HepG2 (cell line): ENCODE data around the gene NRAS. TPM values are rescaled to one million over a fixed set of nuclear protein-coding genes. Genes with fewer than 3 reads are reported as not detected.

Source experiments
- ATAC-seq: fragments of 200-7000 bp; cut with Tn5 transposase; 3 replicates; pipeline ENCODE4 v1.9.1; 2020; ENCODE audit warnings: mild to moderate bottlenecking, moderate library complexity
- BruUV-seq: library from RNA; stranded (reverse); fragments of 400-500 nt; replicated peaks from 2 replicates; lab custom pipeline; 2021; lab: Mats Ljungman, UMichigan
- CTCF ChIA-PET: fragments of 300-600 bp; formaldehyde crosslinking; extraction: SDS; loops from one replicate; lab custom pipeline; 2021; ENCODE audit warnings: low total read pairs, inconsistent platforms, low intra/inter-chr PET ratio; lab: Yijun Ruan, JAX
- POLR2A ChIA-PET: fragments of 350-600 bp; sonication (Branson Sonifier 250); formaldehyde crosslinking; loops from one replicate; lab custom pipeline; 2020; ENCODE audit warnings: antibody characterized with exemption, inconsistent platforms; lab: Yijun Ruan, JAX
- DNase-seq: peaks from one replicate; pipeline ENCODE4 v3.0.0-alpha.2; 2015; ENCODE audit warnings: low spot score
- FAIRE-seq: peaks from 3 replicates; lab custom pipeline; 2011; peaks lifted over from hg19 to GRCh38; lab: Jason Lieb, UNC
- H2AFZ ChIP-seq: one replicate; pipeline ENCODE4 v1.6.1; 2011; ENCODE audit warnings: low read length, inconsistent platforms
- H3K27ac ChIP-seq: fragments of 300-600 bp; 3 replicates; pipeline ENCODE4 v1.8.0; 2011; ENCODE audit warnings: mixed run types, mild to moderate bottlenecking, mixed read lengths, low read length, inconsistent platforms; ENCODE audit not compliant: insufficient read depth; ENCODE audit errors: extremely low read length
- H3K27me3 ChIP-seq, 2 experiments: fragments of 200-600 bp in 1 of 2; 2 replicates in 1 of 2; 3 replicates in 1 of 2; pipeline versions ENCODE4 v1.6.0 to v1.8.0; 2011; ENCODE audit warnings: low read length in 2 of 2, mild to moderate bottlenecking in 2 of 2, moderate library complexity in 2 of 2, inconsistent platforms in 1 of 2; ENCODE audit not compliant: insufficient read depth in 2 of 2, control insufficient read depth in 1 of 2
- H3K36me3 ChIP-seq, 2 experiments: fragments of 200-600 bp in 1 of 2; replicated peaks in 1 of 2; 2 replicates in 1 of 2; 3 replicates in 1 of 2; pipeline versions ENCODE4 v1.5.1 to v1.8.0; 2011; ENCODE audit warnings: low read length in 2 of 2, inconsistent platforms in 1 of 2; ENCODE audit not compliant: insufficient read depth in 2 of 2, control insufficient read depth in 1 of 2
- H3K4me1 ChIP-seq: 2 replicates; pipeline ENCODE4 v1.5.1; 2012; ENCODE audit warnings: low read length, inconsistent platforms; ENCODE audit not compliant: insufficient read depth
- H3K4me2 ChIP-seq: 2 replicates; pipeline ENCODE4 v1.6.0; 2011; ENCODE audit warnings: low read depth, low read length, inconsistent platforms
- H3K4me3 ChIP-seq, 3 experiments: fragments of 200-600 bp in 1 of 3; sonication (generic), shearing (Covaris generic) in 1 of 3; replicated peaks in 1 of 3; 2 replicates each; pipeline ENCODE4 v1.5.1; 2011 to 2016; ENCODE audit warnings: low read length in 3 of 3, inconsistent platforms in 2 of 3, low read depth in 2 of 3, mild to moderate bottlenecking in 2 of 3, control low read depth in 1 of 3, mixed read lengths in 1 of 3; ENCODE audit not compliant: insufficient read depth in 1 of 3
- H3K79me2 ChIP-seq: one replicate; pipeline ENCODE4 v1.6.1; 2011; ENCODE audit warnings: low read length, inconsistent platforms; ENCODE audit not compliant: insufficient read depth
- H3K9ac ChIP-seq: 2 replicates; pipeline ENCODE4 v1.6.0; 2011; ENCODE audit warnings: mild to moderate bottlenecking, low read depth, low read length, inconsistent platforms; ENCODE audit not compliant: insufficient read depth
- H3K9me3 ChIP-seq: 2 replicates; pipeline ENCODE4 v1.5.1; 2012; ENCODE audit warnings: mild to moderate bottlenecking, low read length
- H4K20me1 ChIP-seq: 2 replicates; pipeline ENCODE4 v1.6.0; 2011; ENCODE audit warnings: inconsistent platforms, mild to moderate bottlenecking, low read length, moderate library complexity; ENCODE audit not compliant: insufficient read depth
- ELF4 ChIP-seq: sonication (generic); formaldehyde crosslinking; IDR thresholded peaks from 2 replicates; pipeline ENCODE4 v1.5.0; 2020; ENCODE audit warnings: missing genetic modification reagents, mild to moderate bottlenecking, moderate library complexity, borderline replicate concordance
- POLR2AphosphoS2 ChIP-seq: IDR thresholded peaks from 2 replicates; pipeline ENCODE4 v1.6.1; 2011; ENCODE audit warnings: low read depth, low read length, improper control_type of control experiment
- ZSCAN22 ChIP-seq: sonication (generic); formaldehyde crosslinking; IDR thresholded peaks from 2 replicates; pipeline ENCODE4 v1.4.0; 2020; ENCODE audit warnings: mild to moderate bottlenecking, missing genetic modification reagents
- WGBS: methylation state at CpG from one replicate; pipeline ENCODE4 v1.1.6; 2017; ENCODE audit warnings: low lambda C conversion rate; 5-methylcytosine and 5-hydroxymethylcytosine counted together
- in situ Hi-C: cut with HindIII; loops from 2 replicates; pipeline ENCODE4 v1.10.0; 2017; ENCODE audit warnings: low pct_unique_long_range_greater_than_20kb; ENCODE audit not compliant: extremely low pct_ligation_motif_present
- intact Hi-C: fragments of 100-400 bp; cut with micrococcal nuclease; formaldehyde crosslinking; loops from one replicate; pipeline ENCODE4 v1.10.0; 2022; ENCODE audit not compliant: unreplicated experiment
- polyA plus RNA-seq, 8 experiments: library from polyadenylated mRNA; depleted of rRNA in 3 of 8; stranded (reverse) in 7 of 8; unstranded in 1 of 8; fragments of >200 nt; fragmentation: Illumina TruSeq in 4 of 8; extraction: Trizol in 4 of 8; gene quantifications; 2 replicates each; pipeline versions ENCODE4 v1.2.1 to v1.2.3, GENCODE V29; 2011 to 2016; ENCODE audit warnings: low read depth in 4 of 8, missing spikeins in 1 of 8, mixed read lengths in 1 of 8; ENCODE audit not compliant: insufficient read depth in 1 of 8
- total RNA-seq, 5 experiments: library from RNA; depleted of rRNA; stranded (reverse); fragments of >200 nt; fragmentation: Illumina TruSeq; extraction: Trizol; gene quantifications; 2 replicates each; pipeline ENCODE4 v1.2.3, GENCODE V29; 2016; ENCODE audit warnings: low read depth in 1 of 5

NRAS gene
- total and polyA plus RNA-seq, 2 of the 13 experiments (the other 11 are each of a cell fraction or from before 2014, with no cell fraction given) = 38.6 to 58.8 TPM

- no peak overlapping the region for H2AFZ ChIP-seq
- no peak overlapping the region for H3K9ac ChIP-seq
- BruUV-seq = no TSS peak
- ChIA-PET CTCF (no interaction called here), POLR2A (no interaction called here)
- intact Hi-C loops (no loop called here), in situ Hi-C loops (no loop called here)
- WGBS = 92% methylated on average over 2 of the region's 2 CpGs
- H4K20me1 ChIP-seq = no peaks in the 10 kb centered on the region
- H3K36me3 ChIP-seq = peaks cover 9 to 55% of the 10 kb centered on the region in 2 experiments
- DNase-seq (no peak), ATAC-seq (no peak), FAIRE-seq (no peak)
- no peaks in the 10 kb centered on the region for H3K9me3 ChIP-seq
- H3K27me3 ChIP-seq = no peaks in the 10 kb centered on the region
- no peak overlapping the region for H3K4me3 ChIP-seq
- no peaks in the 10 kb centered on the region for H3K4me1 ChIP-seq
- H3K27ac ChIP-seq = no peak overlapping the region
- TF ChIP-seq ZSCAN22 (CRISPR knock-in tag) = no peak
- no peaks in the 10 kb centered on the region for H3K79me2 ChIP-seq
- H3K4me2 ChIP-seq = no peak overlapping the region
Observed at GRCh38 chr1:114707604-114708003, 9.0 kb downstream of the NRAS start.

GRCh38 chr1:114703242-114703641 lies 13.3 kb downstream of the NRAS start:
- WGBS = 92% methylated on average over 1 of the region's 1 CpG
- in situ Hi-C loops = no loop called here
- Histone ChIP-seq H3K36me3 (peaks cover 4 to 19% of the 10 kb centered on the region in 2 experiments), H2AFZ (no peak overlapping the region), H3K4me2 (no peak overlapping the region), H3K27me3 (no peaks in the 10 kb centered on the region), H3K4me1 (peaks cover 8% of the 10 kb centered on the region; the same call in 1 of the 2 replicates), H4K20me1 (no peaks in the 10 kb centered on the region), H3K9me3 (no peaks in the 10 kb centered on the region), H3K9ac (no peak overlapping the region), H3K79me2 (no peaks in the 10 kb centered on the region), H3K4me3 (no peak overlapping the region), H3K27ac (no peak overlapping the region)
- no peak for DNase-seq
- ChIA-PET POLR2A (no interaction called here), CTCF (no interaction called here)
- BruUV-seq = no TSS peak
- no peak for TF ChIP-seq ELF4 (CRISPR knock-in tag)
- TF ChIP-seq POLR2AphosphoS2 = 0 out of 2 replicates have a peak, but pooled peaks have one; percentile 30
- FAIRE-seq = no peak
- no peak for ATAC-seq
- intact Hi-C loops = no loop called here
